Measurements from ENCODE around the gene C1orf50.

C1orf50 gene

GRCh38 chr1:42733415-42734200 is 33.4 kb upstream of the C1orf50 start:
- Histone ChIP-seq H3K4me1 (ENCODE audit: control insufficient read depth in 5 of 5, insufficient read depth in 5 of 5, low read length in 5 of 5) (peaks cover 0 to 18% (median 8%) of the 10 kb centered on the region in 5 donors), H3K9me3 (ENCODE audit: control insufficient read depth in 5 of 5, low read length in 5 of 5) (no peaks in the 10 kb centered on the region), H3K27ac (ENCODE audit: low read depth, low read length) (no peak overlapping the region), H3K36me3 (ENCODE audit: control insufficient read depth in 5 of 5, insufficient read depth in 5 of 5, low read length in 5 of 5) (no peaks in the 10 kb centered on the region), H3K4me3 (ENCODE audit: low read depth in 1 of 5, low read length in 5 of 5) (no peak overlapping the region), H3K9ac (ENCODE audit: low read length in 5 of 5) (no peak overlapping the region), H3K27me3 (ENCODE audit: control insufficient read depth in 5 of 5, insufficient read depth in 4 of 5, low read length in 5 of 5) (peaks cover 3 to 12% (median 4%) of the 10 kb centered on the region in 5 donors)

GRCh38 chr1:42734201-42735035 is 32.6 kb upstream of the C1orf50 start:
- Histone ChIP-seq H3K9ac (ENCODE audit: low read length in 5 of 5) (no peak overlapping the region), H3K27me3 (ENCODE audit: control insufficient read depth in 5 of 5, insufficient read depth in 4 of 5, low read length in 5 of 5) (peaks cover 3 to 12% (median 4%) of the 10 kb centered on the region in 5 donors), H3K27ac (ENCODE audit: low read depth, low read length) (no peak overlapping the region), H3K36me3 (ENCODE audit: control insufficient read depth in 5 of 5, insufficient read depth in 5 of 5, low read length in 5 of 5) (no peaks in the 10 kb centered on the region), H3K4me3 (ENCODE audit: low read depth in 1 of 5, low read length in 5 of 5) (no peak overlapping the region), H3K9me3 (ENCODE audit: control insufficient read depth in 5 of 5, low read length in 5 of 5) (no peaks in the 10 kb centered on the region), H3K4me1 (ENCODE audit: control insufficient read depth in 5 of 5, insufficient read depth in 5 of 5, low read length in 5 of 5) (peaks cover 0 to 18% (median 8%) of the 10 kb centered on the region in 5 donors)

GRCh38 chr1:42735056-42735455 is 32.0 kb upstream of the C1orf50 start:
- H3K27ac ChIP-seq (ENCODE audit: low read depth, low read length) = no peak overlapping the region
- H3K9ac ChIP-seq (ENCODE audit: low read length in 5 of 5) = no peak overlapping the region
- peaks cover 3 to 12% (median 4%) of the 10 kb centered on the region in 5 donors for H3K27me3 ChIP-seq (ENCODE audit: control insufficient read depth in 5 of 5, insufficient read depth in 4 of 5, low read length in 5 of 5)
- no peaks in the 10 kb centered on the region for H3K9me3 ChIP-seq (ENCODE audit: control insufficient read depth in 5 of 5, low read length in 5 of 5)
- H3K4me3 ChIP-seq (ENCODE audit: low read depth in 1 of 5, low read length in 5 of 5) = no peak overlapping the region
- no peaks in the 10 kb centered on the region for H3K36me3 ChIP-seq (ENCODE audit: control insufficient read depth in 5 of 5, insufficient read depth in 5 of 5, low read length in 5 of 5)
- peaks cover 0 to 18% (median 8%) of the 10 kb centered on the region in 5 donors for H3K4me1 ChIP-seq (ENCODE audit: control insufficient read depth in 5 of 5, insufficient read depth in 5 of 5, low read length in 5 of 5)

GRCh38 chr1:42735477-42736105 is 31.5 kb upstream of the C1orf50 start:
- Histone ChIP-seq H3K4me1 (ENCODE audit: control insufficient read depth in 5 of 5, insufficient read depth in 5 of 5, low read length in 5 of 5) (peaks cover 0 to 18% (median 8%) of the 10 kb centered on the region in 5 donors), H3K36me3 (ENCODE audit: control insufficient read depth in 5 of 5, insufficient read depth in 5 of 5, low read length in 5 of 5) (no peaks in the 10 kb centered on the region), H3K9ac (ENCODE audit: low read length in 5 of 5) (no peak overlapping the region), H3K9me3 (ENCODE audit: control insufficient read depth in 5 of 5, low read length in 5 of 5) (no peaks in the 10 kb centered on the region), H3K4me3 (ENCODE audit: low read depth in 1 of 5, low read length in 5 of 5) (no peak overlapping the region), H3K27ac (ENCODE audit: low read depth, low read length) (no peak overlapping the region), H3K27me3 (ENCODE audit: control insufficient read depth in 5 of 5, insufficient read depth in 4 of 5, low read length in 5 of 5) (peaks cover 3 to 12% (median 4%) of the 10 kb centered on the region in 5 donors)

GRCh38 chr1:42736152-42736551 is 30.9 kb upstream of the C1orf50 start:
- H3K9me3 ChIP-seq (ENCODE audit: control insufficient read depth in 5 of 5, low read length in 5 of 5) = no peaks in the 10 kb centered on the region
- H3K9ac ChIP-seq (ENCODE audit: low read length in 5 of 5) = no peak overlapping the region
- peaks cover 3 to 12% (median 4%) of the 10 kb centered on the region in 5 donors for H3K27me3 ChIP-seq (ENCODE audit: control insufficient read depth in 5 of 5, insufficient read depth in 4 of 5, low read length in 5 of 5)
- no peaks in the 10 kb centered on the region for H3K36me3 ChIP-seq (ENCODE audit: control insufficient read depth in 5 of 5, insufficient read depth in 5 of 5, low read length in 5 of 5)
- no peak overlapping the region for H3K4me3 ChIP-seq (ENCODE audit: low read depth in 1 of 5, low read length in 5 of 5)
- H3K4me1 ChIP-seq (ENCODE audit: control insufficient read depth in 5 of 5, insufficient read depth in 5 of 5, low read length in 5 of 5) = peaks cover 0 to 18% (median 8%) of the 10 kb centered on the region in 5 donors
- no peak overlapping the region for H3K27ac ChIP-seq (ENCODE audit: low read depth, low read length)

GRCh38 chr1:42736571-42737200 is 30.4 kb upstream of the C1orf50 start:
- Histone ChIP-seq H3K4me1 (ENCODE audit: control insufficient read depth in 5 of 5, insufficient read depth in 5 of 5, low read length in 5 of 5) (peaks cover 0 to 18% (median 8%) of the 10 kb centered on the region in 5 donors), H3K4me3 (ENCODE audit: low read depth in 1 of 5, low read length in 5 of 5) (no peak overlapping the region), H3K27me3 (ENCODE audit: control insufficient read depth in 5 of 5, insufficient read depth in 4 of 5, low read length in 5 of 5) (peaks cover 3 to 12% (median 4%) of the 10 kb centered on the region in 5 donors), H3K36me3 (ENCODE audit: control insufficient read depth in 5 of 5, insufficient read depth in 5 of 5, low read length in 5 of 5) (no peaks in the 10 kb centered on the region), H3K27ac (ENCODE audit: low read depth, low read length) (no peak overlapping the region), H3K9me3 (ENCODE audit: control insufficient read depth in 5 of 5, low read length in 5 of 5) (no peaks in the 10 kb centered on the region), H3K9ac (ENCODE audit: low read length in 5 of 5) (no peak overlapping the region)

GRCh38 chr1:42737257-42737656 is 29.8 kb upstream of the C1orf50 start:
- H3K36me3 ChIP-seq (ENCODE audit: control insufficient read depth in 5 of 5, insufficient read depth in 5 of 5, low read length in 5 of 5) = no peaks in the 10 kb centered on the region
- H3K27ac ChIP-seq (ENCODE audit: low read depth, low read length) = no peak overlapping the region
- H3K9ac ChIP-seq (ENCODE audit: low read length in 5 of 5) = no peak overlapping the region
- peaks cover 0 to 18% (median 8%) of the 10 kb centered on the region in 5 donors for H3K4me1 ChIP-seq (ENCODE audit: control insufficient read depth in 5 of 5, insufficient read depth in 5 of 5, low read length in 5 of 5)
- H3K9me3 ChIP-seq (ENCODE audit: control insufficient read depth in 5 of 5, low read length in 5 of 5) = no peaks in the 10 kb centered on the region
- H3K27me3 ChIP-seq (ENCODE audit: control insufficient read depth in 5 of 5, insufficient read depth in 4 of 5, low read length in 5 of 5) = peaks cover 3 to 11% (median 4%) of the 10 kb centered on the region in 5 donors
- no peak overlapping the region for H3K4me3 ChIP-seq (ENCODE audit: low read depth in 1 of 5, low read length in 5 of 5)

GRCh38 chr1:42737986-42738677 is 28.9 kb upstream of the C1orf50 start:
- peaks cover 0 to 18% (median 8%) of the 10 kb centered on the region in 5 donors for H3K4me1 ChIP-seq (ENCODE audit: control insufficient read depth in 5 of 5, insufficient read depth in 5 of 5, low read length in 5 of 5)
- peaks cover 0 to 9% (median 4%) of the 10 kb centered on the region in 5 donors for H3K27me3 ChIP-seq (ENCODE audit: control insufficient read depth in 5 of 5, insufficient read depth in 4 of 5, low read length in 5 of 5)
- H3K4me3 ChIP-seq (ENCODE audit: low read depth in 1 of 5, low read length in 5 of 5) = no peak overlapping the region
- no peaks in the 10 kb centered on the region for H3K9me3 ChIP-seq (ENCODE audit: control insufficient read depth in 5 of 5, low read length in 5 of 5)
- no peak overlapping the region for H3K9ac ChIP-seq (ENCODE audit: low read length in 5 of 5)
- H3K27ac ChIP-seq (ENCODE audit: low read depth, low read length) = no peak overlapping the region
- no peaks in the 10 kb centered on the region for H3K36me3 ChIP-seq (ENCODE audit: control insufficient read depth in 5 of 5, insufficient read depth in 5 of 5, low read length in 5 of 5)

GRCh38 chr1:42738678-42739226 is 28.3 kb upstream of the C1orf50 start:
- peaks cover 0 to 18% (median 8%) of the 10 kb centered on the region in 5 donors for H3K4me1 ChIP-seq (ENCODE audit: control insufficient read depth in 5 of 5, insufficient read depth in 5 of 5, low read length in 5 of 5)
- H3K4me3 ChIP-seq (ENCODE audit: low read depth in 1 of 5, low read length in 5 of 5) = no peak overlapping the region
- H3K27ac ChIP-seq (ENCODE audit: low read depth, low read length) = no peak overlapping the region
- peaks cover 0 to 7% (median 3%) of the 10 kb centered on the region in 5 donors for H3K27me3 ChIP-seq (ENCODE audit: control insufficient read depth in 5 of 5, insufficient read depth in 4 of 5, low read length in 5 of 5)
- H3K9me3 ChIP-seq (ENCODE audit: control insufficient read depth in 5 of 5, low read length in 5 of 5) = no peaks in the 10 kb centered on the region
- H3K9ac ChIP-seq (ENCODE audit: low read length in 5 of 5) = no peak overlapping the region
- H3K36me3 ChIP-seq (ENCODE audit: control insufficient read depth in 5 of 5, insufficient read depth in 5 of 5, low read length in 5 of 5) = no peaks in the 10 kb centered on the region
